HG03460 (cell line): ENCODE data around the gene ITGB4.
A peak's percentile ranks its signal among the peaks of the same experiment; 100 is the strongest.
"Not testable (repeated sequence)": the region's sequence is repeated elsewhere in the genome, so short reads cannot be mapped to it uniquely, and the experiment has no call there.

Experiments used
- ATAC-seq: cut with Tn5 transposase; IDR thresholded peaks from one replicate; pipeline ENCODE4 v1.9.1; 2021; ENCODE audit not compliant: unreplicated experiment

Gene ITGB4

DNA sequence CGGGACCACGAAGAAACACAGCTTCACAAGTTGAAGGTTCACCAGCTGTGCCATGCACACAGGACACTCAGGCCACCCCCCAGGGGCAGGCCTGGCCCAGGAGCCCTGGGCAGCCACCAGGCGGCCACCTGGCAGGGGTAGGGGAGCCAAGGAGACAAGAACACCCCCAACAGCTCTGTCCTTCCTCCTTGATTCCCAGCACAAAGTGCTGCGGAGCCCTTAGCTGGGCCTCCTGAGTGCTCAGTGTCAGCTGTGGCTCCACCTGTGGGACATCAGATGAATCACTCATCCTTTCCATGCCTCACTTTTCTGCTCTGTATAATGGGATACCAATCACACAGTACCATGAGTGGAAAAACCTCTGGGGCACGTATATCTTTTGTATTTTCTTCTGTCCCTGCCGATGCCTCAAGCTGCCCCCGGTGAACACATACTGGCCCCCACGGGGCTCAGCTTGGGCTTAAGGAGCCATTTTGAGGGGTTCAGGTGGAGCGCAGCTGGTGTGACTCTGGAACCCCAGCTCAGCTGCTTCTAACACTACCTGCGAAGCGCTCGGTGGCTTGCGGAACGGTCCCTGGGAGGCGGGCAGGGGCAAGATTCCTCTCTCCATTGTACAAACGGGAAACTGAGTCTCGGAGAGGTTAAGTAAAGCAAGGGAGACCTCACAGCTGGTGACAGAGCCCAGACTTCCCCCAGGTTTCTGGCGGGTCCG lies 31.7 kb downstream of the ITGB4 start:
- no peak for ATAC-seq

DNA sequence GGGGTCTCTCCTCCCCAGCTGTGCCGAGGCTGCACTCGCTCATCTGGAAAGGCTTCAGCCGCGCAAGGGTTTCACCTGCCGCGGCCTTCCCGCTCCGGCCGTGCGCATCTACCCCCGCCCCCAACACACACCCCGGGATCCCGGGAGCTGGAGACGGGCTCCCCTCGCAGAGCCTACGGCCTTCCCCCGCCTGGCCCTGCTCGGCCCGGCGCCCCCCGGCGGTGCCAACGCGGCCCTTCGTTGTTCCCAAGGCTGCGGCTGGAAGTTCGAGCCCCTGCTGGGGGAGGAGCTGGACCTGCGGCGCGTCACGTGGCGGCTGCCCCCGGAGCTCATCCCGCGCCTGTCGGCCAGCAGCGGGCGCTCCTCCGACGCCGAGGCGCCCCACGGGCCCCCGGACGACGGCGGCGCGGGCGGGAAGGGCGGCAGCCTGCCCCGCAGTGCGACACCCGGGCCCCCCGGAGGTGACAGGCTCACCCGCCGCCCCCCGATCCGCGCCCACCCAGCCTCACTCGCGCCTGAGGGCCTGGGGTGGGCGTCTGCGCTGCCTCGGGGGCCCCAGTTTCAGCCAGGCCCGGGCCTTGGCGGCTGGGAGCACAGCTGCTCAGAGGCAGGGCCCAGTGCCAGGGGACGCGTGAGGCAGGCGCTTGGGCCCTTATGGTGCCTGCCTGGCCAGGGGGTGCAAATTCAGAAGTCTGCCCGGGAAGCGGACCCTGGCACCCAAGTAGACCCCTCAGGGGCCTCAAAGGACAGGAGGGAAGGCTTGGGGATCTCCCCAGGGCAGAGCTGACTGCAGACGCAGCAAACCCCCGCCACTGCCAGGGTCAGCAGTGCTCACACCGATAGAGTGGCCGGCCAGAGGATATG lies 32.5 kb downstream of the ITGB4 start:
- no peak for ATAC-seq

DNA sequence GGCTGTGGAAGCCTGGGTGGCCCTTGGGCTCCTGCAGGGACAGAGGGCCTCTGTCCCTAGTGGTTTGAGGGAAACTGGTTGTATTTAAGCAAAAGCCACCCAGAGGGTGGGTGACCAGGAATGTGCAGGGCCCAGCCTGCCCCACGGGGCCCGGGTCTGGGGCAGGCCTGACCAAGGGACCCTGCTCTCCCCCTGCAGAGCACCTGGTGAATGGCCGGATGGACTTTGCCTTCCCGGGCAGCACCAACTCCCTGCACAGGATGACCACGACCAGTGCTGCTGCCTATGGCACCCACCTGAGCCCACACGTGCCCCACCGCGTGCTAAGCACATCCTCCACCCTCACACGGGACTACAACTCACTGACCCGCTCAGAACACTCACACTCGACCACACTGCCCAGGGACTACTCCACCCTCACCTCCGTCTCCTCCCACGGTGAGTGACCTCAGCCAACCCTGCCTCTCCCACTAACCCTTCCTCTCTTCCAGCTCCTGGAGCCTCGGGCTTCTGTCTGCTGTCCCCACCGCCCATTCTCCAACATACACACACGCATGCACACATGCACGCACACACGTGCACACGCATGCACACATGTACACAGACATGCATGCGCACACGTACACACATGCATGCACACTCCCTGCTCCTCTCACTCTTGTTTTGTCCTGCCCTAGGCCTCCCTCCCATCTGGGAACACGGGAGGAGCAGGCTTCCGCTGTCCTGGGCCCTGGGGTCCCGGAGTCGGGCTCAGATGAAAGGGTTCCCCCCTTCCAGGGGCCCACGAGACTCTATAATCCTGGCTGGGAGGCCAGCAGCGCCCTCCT lies 33.3 kb downstream of the ITGB4 start:
- ATAC-seq, result no peak

DNA sequence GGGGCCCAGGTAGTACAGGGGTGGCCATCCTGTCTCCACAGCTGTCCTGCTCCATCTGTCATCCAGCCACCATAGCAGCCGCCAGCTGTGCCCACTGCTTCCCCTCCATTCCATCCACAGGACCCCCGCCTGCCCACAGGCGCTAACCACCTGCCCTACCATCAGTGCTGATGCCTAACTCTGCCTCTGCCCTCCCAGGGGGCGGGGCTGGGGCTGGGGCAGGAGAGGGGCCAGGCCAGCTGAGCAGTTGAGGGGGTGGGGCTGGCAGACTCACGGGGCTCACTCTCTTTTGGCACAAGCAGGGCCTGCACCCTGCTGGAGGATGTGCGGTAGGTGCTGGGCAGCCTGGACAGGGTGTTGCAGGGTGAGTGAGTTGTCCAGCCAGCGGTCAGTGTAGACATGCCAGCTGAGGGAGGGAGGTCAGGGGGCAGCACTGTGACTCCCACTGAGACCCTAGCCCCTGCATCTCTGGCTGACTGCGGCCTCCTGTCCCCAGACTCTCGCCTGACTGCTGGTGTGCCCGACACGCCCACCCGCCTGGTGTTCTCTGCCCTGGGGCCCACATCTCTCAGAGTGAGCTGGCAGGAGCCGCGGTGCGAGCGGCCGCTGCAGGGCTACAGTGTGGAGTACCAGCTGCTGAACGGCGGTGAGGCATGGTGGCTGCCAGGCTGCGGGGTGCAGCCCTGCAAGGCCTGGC lies 34.1 kb downstream of the ITGB4 start:
- no peak for ATAC-seq

DNA sequence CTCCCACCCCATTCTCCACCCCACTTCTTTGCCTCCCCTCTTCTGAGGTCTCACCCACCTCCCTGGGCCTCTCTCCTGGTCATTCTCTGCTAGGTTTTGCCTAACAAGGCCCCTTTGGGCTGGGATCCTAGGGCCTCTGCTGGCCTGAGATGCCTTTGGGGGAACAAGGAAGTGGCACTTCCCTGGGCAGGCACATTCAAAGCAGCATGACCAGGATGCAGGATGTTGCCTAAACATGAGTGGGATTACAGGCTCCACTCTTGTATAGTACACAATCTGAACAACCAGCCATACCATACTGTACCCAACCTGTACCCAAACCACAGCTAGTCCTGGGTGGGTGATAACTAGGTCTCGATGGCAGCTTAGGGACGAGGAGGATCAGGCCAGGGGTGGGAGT lies 34.7 kb downstream of the ITGB4 start:
- no peak for ATAC-seq

DNA sequence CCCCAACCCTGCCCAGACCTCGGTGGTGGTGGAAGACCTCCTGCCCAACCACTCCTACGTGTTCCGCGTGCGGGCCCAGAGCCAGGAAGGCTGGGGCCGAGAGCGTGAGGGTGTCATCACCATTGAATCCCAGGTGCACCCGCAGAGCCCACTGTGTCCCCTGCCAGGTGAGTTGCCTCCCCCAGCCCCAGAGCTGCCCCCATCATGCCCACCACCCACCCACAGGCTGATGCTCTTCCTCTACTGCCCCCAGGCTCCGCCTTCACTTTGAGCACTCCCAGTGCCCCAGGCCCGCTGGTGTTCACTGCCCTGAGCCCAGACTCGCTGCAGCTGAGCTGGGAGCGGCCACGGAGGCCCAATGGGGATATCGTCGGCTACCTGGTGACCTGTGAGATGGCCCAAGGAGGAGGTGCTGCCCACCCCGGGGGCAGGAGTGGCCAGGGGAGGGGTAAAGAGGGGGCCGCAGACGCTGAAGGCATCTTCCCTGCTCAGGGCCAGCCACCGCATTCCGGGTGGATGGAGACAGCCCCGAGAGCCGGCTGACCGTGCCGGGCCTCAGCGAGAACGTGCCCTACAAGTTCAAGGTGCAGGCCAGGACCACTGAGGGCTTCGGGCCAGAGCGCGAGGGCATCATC lies 35.3 kb downstream of the ITGB4 start:
- no peak for ATAC-seq

DNA sequence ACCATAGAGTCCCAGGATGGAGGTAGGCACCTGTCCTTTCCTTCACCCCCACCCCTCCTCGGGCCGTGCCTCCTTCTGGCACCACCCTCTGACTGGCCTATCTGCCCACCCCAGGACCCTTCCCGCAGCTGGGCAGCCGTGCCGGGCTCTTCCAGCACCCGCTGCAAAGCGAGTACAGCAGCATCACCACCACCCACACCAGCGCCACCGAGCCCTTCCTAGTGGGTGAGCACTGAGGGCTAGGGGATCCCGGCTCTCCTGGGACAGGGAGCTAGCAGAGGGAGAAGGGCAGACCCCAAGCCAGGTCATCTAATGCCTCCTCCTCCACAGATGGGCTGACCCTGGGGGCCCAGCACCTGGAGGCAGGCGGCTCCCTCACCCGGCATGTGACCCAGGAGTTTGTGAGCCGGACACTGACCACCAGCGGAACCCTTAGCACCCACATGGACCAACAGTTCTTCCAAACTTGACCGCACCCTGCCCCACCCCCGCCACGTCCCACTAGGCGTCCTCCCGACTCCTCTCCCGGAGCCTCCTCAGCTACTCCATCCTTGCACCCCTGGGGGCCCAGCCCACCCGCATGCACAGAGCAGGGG lies 35.9 kb downstream of the ITGB4 start:
- ATAC-seq, result no peak

DNA sequence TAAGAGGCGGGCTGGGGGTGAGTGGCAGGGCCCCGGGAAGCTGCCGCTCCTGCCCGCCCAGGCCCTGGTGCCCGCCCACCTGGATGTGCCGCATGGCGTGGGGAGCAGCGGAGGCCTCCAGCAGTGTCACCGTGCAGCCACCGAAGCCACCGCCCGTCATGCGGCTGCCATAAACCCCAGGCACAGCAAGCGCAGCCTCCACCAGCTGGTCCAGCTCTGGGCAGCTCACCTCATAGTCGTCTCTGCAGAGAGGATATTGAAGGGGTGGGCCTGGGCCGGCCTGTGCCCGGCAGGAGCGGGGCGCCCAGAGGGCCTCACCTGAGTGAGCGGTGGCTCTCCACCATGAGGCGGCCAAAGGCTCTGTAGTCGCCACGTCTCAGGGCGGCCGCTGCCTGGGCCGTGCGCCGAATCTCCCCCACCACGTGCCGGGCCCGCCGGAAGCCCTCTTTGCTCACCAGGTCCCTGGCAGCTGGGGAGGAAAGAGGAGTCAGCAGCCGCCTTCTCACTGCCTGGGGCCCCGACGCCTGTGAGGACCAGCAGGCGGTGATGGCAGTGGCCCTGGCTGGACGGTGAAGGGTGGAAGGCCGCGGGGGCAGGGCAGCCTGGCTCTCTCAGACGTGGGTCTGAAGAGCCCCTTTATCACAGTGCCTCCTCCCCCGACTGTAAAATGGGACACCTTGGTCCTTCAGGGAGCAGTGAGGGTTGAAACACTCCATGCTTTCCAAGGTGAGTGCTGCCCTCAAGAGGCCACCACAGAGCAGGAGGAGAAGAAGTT lies 37.1 kb downstream of the ITGB4 start:
- no peak for ATAC-seq

DNA sequence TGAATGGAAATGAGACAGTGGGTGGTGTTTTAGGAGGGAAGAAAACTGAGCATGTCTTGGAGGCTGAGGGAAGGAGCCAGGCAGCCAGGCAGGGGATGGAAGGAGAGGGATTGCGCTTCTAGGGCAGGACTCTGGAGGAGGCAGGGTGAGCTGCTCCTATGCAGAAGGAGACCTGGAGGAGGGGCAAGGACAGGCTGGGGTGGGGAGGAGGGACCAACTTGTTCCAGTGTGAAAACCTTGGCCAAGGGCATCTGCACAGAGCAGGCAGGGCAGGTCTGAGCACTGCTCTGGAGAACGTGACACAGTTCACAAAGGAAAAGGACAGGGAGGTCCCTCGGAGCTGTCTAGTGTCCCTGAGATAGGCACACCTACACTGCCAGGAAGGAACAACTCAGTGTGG lies 38.2 kb downstream of the ITGB4 start:
- no peak for ATAC-seq

DNA sequence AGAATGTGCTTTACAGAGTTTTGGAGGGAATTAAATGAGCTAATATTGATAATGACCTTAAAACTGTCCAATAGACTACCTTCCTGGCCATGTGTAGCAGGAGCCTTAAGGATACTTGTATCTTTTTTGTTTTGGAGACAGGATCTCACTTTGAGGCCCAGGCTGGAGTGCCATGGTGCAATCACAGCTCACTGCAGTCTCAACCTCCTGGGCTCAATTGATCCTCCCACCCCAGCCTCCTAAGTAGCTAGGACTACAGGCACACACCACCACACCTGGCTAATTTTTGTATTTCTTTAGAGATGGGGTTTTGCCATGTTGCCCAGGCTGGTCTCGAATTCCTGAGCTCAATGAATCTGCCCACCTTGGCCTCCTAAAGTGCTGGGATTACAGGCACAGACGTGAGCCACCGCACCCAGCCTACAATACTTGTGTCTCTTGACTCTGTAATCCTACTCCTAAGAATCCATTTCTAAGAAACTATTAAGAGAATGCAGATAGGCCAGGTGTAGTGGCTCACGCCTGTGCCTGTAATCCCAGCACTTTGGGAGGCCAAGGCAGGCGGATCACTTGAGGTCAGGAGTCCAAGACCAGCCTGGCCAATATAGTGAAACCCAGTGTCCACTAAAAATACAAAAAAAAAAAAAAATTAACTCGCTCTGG lies 38.9 kb downstream of the ITGB4 start:
- not testable (repeated sequence) for ATAC-seq

DNA sequence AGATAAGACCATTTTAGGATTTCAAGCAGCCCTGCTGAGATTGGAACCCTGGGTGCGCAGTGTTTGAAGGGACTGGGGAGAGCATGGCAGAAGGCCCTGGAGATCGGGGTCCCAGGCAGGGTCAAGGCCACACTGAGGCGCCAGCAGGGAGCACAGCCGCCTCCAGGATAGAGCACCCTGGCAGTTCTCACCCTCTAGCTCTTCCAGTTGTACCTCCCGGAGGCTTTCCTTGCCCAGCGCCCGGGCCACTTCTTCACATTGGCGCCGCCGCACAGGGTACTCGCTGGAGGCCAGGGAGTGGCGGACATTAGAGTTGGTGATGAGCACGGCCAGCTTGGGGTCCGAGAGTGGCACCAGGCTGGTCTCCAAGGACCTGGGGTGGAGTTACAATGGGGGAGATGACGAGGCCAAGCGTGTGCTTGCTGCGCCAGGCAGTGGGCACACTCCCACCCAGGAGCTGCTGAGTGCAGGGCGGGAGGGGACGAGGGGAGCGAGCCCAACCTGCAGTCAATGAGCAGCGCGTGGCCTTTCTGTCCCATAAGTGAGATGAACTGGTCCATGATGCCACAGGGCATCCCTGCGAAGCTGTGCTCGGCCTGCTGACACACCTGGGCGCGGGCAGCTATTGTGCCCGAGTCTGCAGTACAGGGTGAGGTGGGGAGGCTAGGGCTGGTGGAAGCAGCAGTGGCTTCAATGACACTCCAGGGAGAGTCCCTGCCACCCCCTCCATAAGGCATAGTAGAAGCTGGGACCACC lies 41.4 kb downstream of the ITGB4 start:
- no peak for ATAC-seq

DNA sequence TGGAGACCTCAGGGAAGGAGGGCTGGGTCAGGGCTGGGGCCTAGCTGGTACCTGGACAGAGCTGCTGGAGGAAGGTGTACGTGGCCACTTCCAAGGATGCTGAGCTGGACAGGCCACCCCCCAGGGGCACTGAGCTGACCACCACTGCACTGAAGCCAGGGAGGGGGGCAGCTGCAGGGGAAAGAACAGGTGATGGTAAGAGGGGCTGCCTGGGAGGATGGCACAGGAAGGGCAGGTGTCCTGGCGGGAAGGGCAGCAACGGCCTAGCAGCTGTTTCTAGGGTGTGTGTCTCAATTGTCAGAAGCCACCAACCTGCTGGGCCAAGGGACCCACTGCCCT lies 42.0 kb downstream of the ITGB4 start:
- ATAC-seq, result no peak

DNA sequence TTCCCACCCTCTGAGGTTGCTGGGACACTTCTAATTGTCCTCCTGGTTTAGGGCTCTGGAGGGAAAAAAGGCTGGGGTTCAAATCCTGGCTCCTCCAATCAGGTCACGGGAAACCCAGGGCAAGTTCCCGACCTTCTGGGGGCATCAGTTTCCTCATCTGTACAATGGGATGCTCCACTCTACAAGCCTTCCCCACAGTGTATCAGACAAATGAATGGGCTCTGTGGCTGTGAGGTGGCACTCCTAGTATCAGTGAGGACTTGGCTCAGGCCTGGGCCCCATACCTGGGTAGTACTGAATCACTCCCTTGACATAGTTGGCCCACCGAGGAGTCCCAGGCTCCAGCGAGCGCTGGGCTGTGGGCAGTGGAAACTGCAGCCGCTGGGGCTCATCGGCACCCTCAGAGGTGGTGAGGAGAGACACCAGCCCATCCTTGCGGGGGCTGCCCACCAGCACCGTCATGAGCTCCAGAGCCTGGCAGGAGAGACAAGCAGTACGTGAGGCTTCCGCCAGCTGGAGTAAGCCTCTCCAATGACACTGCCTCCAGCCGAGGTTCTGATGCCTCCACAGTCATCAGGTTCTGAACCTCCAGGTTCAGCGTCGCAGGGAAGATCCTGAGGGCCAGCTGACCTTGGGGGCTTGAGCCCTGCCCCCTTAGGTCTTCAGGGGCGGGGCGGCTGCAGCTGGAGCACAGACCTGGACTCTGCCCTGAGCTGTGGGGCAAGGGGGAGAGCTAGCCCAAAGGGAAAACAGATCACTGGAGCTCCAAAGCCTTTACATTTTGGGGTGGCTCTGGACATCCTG lies 42.6 kb downstream of the ITGB4 start:
- no peak for ATAC-seq

DNA sequence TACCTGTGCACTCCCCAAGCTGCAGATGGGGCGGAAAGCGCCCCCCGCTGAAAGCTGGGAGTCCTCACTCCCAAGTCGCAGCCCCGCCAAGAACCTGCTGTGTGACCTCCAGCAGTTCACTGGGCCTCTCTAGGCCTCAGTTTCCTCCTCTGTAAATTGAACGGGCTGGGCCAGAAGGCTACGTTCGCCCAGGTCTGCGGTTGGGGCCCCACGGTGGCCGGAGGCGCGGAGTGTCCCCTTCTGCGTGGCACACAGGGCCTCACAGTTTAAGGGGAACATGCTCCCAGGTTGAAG lies 43.1 kb downstream of the ITGB4 start:
- ATAC-seq, result no peak

DNA sequence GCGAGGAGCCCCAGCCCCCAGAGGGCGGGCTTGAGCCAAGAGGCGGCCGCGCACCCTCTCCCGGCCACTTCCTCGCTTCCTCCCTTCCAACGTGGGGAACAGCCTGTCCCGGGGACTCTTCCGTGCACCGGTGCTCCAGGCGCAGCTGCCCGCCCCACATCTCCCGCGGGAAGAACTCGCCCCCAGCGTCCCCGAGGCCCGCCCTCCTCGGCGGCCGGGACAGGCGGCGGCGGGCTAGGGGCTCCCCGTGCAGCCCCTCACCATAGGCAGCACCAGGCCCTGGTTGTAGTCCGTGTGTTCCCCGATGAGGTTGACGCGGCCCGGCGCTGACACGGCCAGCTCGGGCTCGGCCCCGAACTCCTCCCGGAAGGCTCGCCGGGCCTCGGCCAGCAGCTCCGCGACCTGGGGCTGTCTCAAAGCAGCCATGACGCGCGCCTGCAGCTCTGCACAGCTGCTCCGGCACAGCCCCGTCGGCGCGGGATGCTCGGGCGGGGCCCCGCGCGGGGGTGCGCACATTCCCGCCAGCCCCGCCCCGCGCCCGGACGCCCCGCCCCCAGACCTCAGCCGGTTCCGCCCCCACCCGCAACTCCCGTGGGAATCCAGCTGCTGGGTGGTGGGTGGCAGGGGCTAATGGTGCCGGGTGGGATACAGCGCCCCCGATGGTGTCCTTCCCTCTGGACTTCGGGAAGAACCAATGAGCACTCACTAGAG lies 43.6 kb downstream of the ITGB4 start, which contains the start of gene GALK1:
GALK1 (minus strand) TSS at position 482 of the 711 bp plus-strand sequence; CDS start at position 426, 56 bp downstream.
- ATAC-seq, result peak; percentile 67

DNA sequence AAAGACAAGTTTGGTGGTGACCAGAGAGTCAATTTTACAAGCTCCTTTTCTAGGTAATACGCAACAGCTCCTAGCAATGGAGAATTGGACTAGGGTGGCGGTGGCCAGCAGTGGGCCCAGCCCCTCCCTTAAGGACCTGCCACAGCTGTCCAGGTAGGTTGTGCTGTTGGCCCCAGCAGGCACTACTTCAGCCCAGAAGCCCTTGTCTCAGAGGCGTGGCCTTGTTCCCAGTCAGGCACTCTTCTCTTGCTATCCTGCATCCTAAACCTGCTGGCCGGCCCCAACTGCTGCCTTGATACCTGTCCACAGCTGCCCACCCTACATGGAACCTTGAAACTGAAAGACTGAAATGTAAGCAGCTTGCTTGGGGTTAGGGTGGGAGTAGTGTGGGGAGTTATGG lies 44.7 kb downstream of the ITGB4 start:
- no peak for ATAC-seq

DNA sequence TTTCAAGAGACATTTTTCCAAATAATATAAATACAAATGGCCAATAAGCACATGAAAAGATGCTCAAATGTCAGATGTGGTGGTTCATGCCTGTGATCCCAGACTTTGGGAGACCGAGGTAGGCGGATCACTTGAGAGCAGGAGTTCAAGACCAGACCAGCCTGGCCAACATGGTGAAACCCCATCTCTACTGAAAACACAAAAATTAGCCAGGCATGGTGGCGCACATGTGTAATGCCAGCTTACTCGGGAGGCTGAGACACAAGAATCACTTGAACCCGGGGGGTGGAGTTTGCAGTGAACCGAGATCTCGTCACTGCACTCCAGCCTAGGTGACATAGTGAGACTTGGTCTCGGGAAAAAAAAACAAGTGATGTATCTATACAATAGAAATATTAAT lies 46.6 kb downstream of the ITGB4 start:
- ATAC-seq, result no peak
